Activated T-cell treated with anti-CD3 and anti-CD28 coated beads for 4 hours (primary cell): Measurements from ENCODE around the gene ACAP3.
"Not testable (repeated sequence)": the region's sequence is repeated elsewhere in the genome, so short reads cannot be mapped to it uniquely, and the experiment has no call there.

ENCODE experiments used
- DNase-seq: peaks from one replicate; pipeline ENCODE4 v3.0.0-alpha.2; 2020

Gene ACAP3

GRCh38 chr1:1260843-1261560, 46.7 kb downstream of the ACAP3 start:
- DNase-seq = no peak

GRCh38 chr1:1259951-1260600, 47.7 kb downstream of the ACAP3 start:
- DNase-seq = no peak

GRCh38 chr1:1259540-1259939, 48.2 kb downstream of the ACAP3 start:
- no peak for DNase-seq

DNA sequence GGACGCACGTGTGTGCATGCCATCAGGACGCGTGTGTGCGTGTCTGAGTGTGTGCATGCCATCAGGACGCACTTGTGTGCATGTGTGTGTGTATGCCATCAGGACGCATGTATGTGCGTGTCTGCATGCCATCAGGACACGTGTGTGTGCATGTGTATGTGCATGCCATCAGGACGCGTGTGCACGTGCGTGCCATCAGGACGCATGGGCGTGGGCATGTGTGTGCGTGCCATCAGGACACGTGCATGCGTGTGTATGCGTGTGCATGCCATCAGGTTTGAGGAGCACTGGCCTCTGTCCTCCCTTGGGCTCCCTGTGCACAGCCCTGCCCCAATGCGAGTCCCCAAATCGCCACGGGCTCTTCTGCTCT, 48.6 kb downstream of the ACAP3 start:
- no peak for DNase-seq

GRCh38 chr1:1256956-1257871, 50.5 kb downstream of the ACAP3 start:
- no peak for DNase-seq

DNA sequence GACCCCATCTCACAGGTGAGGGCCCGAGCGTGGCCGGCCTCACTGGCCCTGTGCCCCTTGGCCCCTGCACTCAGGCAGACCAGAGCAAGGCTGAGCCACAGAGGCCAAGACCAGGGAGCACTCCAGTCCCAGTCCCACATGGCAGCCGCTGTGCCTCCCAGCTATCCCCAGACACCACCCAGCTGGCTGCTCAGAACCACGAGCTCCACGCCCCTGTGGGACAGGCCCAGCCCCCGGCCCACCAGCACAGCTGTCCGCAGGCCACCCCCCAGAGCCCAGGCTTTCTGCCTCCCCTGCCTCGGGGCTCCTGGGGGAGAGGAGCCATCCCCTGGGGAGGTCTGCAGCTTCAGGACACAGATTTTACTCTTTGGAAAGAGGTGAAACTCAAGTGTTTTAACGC, 52.1 kb downstream of the ACAP3 start:
- DNase-seq = no peak

DNA sequence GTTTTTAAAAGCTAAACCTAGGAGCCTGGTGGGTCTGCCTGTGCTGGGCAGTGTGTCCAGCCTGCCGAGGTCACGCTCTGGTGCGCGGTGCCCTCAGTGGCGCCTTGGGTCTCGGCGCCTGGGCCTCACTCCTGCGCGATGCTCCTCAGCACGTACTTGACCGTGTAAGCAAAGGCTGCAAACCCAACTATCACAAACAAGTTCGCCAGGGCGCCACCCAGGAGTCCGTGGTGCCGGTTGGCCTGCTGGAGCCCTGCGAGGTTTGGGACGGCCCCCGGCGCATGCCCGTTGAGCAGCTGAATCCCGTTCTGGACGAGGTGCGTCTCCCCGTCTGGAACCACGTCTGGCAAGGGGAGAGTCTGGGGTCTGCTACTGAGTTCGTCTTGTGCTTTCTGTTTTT, 52.7 kb downstream of the ACAP3 start:
- no peak for DNase-seq

- DNase-seq = no peak
These were observed 53.1 kb downstream of the ACAP3 start for GRCh38 chr1:1254667-1254998.

DNA sequence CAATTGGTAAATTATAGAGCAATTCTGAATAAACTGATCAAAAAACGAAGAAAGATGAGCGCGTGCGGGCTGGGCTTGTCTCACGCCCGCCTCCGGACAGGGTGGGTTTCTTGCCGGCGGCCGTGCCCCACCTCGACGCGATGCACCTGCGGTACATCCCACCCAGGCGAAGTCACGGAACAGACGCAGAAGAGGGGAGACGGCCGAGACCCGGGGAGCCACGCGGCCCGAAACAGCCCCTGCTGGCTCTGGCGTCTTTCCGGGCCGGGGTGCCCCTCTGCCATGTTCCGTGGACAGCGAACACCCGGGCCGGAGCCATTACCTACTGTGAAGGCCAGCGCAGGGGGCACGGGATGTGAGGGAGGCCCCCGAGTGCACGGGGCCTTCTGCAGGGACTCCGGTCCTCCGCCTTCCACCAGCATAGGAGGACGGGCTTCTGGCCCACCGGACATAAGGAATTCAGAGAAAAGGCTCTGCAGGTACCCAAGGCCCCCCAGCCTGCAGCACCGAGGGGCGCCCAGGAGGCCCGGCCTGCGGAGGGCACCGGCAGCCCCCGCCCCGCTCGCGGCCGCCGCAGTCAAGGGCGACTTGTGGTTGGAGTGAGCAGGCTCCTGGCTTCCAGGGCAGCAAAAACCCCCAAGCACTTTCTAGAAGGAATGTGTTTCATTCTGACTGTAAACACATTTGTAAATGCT, 53.6 kb downstream of the ACAP3 start:
- no peak for DNase-seq

DNA sequence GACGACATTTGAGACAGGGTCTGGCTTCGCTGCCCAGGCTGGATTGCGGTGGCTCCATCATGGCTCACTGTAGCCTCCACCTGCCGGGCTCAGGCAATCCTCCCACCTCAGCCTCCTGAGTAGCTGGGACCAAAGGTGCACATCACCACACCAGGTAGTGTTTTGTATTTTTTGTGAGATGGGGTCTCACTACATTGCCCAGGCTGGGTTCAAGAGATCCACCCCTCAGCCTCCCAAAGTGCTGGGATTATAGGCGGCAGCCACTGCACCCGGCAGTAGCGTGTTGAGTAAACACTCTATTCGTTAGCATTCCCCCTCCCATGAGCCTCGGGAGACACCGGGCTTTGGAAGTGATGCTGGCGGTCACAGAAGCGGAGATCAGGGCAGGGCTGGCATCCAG, 54.4 kb downstream of the ACAP3 start:
- no peak for DNase-seq

DNA sequence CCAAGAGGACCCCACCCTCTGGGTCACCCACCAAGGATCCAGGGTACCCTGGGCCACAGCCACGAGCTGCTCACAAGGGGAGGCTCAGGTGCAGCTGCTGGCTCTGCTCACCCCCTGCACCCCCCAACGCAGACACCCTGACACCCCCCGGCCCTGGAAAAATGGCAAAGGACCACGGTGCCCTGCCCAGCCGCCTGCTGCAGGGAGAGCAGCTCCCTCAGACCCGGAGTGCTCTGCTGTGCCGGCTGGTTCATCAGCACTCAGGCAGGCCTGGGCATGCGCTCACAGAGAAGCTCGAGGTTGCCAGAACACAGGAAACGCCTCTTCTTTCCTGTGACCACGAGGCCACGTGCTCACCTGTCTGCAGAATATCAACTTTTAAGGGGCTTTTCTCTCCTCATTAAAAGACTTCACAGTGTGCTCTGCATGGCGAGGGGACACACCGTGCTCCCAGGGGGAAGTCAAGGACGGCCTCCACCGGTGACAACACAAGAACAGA, 56.9 kb downstream of the ACAP3 start:
- peak; percentile 42 for DNase-seq

- not testable (repeated sequence) for DNase-seq
These were observed 59.5 kb downstream of the ACAP3 start for GRCh38 chr1:1248009-1248913.

DNA sequence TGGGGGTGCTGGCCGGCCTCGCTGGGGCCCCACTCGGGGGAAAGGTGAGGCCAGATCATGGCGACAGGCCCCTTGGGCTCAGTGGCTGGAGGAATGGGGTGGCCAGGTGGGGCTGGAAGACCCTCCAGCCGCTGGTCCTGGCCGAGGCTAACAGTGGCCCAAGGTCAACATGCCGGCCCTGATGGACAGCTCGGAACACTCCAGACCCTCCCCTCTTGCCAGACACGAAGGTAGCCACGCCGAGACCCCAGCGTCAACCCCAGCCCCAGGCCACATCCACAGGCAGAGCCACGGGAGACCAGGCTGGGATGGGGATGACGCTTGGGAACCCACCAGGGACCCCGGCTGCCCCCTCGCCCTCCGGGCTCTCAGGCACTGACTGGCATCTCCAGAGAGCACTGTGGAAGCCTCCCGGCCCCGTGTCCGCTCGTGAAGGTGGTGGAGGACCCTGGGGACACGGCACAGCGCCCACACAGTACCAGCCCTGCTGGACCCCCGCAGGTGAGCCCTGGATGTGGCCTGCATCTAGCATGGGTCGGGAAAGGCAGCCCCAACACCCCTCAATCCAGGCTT, 60.3 kb downstream of the ACAP3 start:
- no peak for DNase-seq

DNA sequence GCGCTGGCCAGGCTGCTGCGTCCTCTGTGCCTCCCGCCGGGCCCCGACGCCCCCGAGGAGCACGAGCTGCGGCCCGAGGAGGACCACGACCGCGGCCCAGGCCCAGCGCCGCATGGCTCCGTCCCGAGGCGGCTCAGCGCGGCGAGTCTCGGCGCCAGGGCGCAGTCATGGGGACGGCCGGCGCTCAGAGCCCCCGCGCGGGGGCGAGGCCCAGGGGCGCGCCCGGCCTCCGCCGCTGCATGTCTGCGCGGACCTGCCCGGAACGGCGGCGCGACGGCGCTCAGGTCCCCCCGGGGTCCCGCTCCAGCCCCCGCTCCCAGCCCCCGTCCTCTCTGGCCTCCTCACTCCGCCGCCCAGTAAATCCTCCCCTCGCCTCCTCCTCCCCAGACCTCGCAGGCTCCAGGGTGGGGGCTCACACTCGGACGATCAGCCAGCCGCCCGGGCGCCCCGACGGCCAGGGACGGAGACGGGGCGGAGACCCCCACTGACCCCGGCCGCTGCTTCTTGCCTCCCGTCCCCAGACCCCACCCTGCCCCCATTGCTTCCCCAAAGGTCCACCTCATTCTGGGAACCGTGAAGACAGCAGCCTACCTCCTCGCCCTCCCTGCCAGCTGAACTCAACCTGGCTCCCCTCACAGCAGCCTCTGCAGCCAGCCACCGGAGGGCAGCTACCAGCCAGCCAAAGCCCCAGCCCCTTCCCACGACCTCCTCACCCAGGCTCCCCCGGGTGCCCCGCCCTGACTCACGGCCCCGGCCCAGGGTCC, 61.0 kb downstream of the ACAP3 start, which contains the start of gene C1QTNF12:
Gene C1QTNF12, minus strand, starts transcription at position 146 of the 764 bp plus-strand sequence. Its CDS starts 32 bp downstream, at position 114.
- no peak for DNase-seq

- no peak for DNase-seq
These were observed 61.7 kb downstream of the ACAP3 start for GRCh38 chr1:1245817-1246576.

GRCh38 chr1:1245178-1245816, 62.4 kb downstream of the ACAP3 start:
- no peak for DNase-seq

DNA sequence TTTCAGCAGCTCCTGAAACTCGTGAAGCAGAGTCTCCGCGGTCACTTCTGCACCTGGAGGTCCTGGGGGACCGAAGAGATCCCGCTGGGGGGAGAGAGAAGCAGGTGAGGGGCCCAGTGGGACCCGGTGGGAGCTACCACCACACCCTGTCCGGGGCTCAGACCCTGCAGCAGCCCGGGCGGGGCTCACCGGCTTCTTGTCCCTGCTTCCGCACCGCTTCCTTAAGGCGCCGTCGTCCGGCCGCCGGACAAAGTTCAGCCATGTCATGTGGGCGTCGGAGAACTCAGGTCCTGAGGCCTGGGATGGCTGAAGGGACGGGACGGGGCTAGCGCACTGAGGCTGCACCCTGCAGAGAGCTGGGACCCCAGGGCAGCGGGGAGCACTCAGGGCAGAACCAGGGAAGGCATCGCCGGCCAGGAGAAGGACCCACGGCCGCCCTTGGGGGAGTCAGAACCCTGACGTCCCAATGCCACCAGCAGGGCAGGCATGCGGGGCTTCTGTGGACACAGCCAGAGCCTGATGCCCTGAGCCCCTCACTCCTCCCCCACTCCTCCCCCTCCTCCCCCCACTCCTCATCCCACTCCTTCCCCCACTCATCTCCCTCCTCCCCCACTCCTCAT, 63.4 kb downstream of the ACAP3 start:
- no peak for DNase-seq

DNA sequence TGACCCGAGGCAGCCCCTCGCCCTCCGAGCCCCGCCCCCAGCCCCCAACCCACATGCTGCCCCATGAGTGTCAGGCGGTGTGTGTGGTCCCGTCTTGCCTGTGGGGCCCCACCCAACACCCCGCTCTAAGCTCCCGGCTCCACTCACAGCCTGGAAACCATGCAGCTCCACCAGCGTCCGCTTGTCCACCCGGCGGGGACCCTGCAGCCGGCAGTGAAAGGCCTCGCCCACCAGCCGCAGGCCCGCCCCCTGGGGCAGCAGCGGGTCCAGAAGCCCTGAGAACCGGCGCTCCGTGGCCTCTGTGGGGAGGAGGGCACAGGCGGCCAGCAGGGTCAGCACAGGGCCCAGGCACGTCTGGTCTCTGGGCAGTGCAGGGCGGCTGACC, 63.9 kb downstream of the ACAP3 start:
- DNase-seq = no peak

DNA sequence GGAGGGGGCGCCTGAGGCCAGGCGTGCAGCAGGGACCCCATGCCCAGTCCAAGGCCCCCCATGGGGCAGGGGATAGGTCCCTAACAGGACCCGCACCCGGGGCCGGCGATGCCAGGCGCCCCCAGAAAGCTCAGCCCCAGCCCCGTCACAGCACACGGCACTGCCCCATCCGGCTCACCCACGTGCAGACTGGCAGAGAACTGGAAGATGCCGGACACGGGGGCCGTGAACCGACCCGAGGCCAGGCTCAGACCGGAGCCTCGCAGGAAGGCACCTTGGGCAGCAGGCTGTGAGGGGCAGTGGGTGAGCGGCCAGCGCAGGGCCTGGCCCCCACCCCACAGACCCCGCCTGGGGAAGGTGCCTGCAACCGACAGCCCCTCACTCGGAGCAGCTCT, 64.5 kb downstream of the ACAP3 start:
- DNase-seq = no peak
